Colonic mucosa (tissue), 4 donors: Measurements from ENCODE around the gene FOXP4. TPM values are rescaled to one million over a fixed set of nuclear protein-coding genes. Genes with fewer than 3 reads are reported as not detected.

ENCODE experiments used
- DNase-seq: peaks from one replicate; pipeline ENCODE4 v3.0.0-alpha.2; 2020
- H3K27ac ChIP-seq: fragments of 200-600 bp; one replicate; pipeline ENCODE4 v1.8.0; 2021
- H3K27me3 ChIP-seq: fragments of 200-600 bp; one replicate; pipeline ENCODE4 v1.8.0; 2021
- H3K36me3 ChIP-seq: fragments of 200-600 bp; one replicate; pipeline ENCODE4 v1.8.0; 2021
- H3K4me1 ChIP-seq: fragments of 200-600 bp; one replicate; pipeline ENCODE4 v1.8.0; 2021; ENCODE audit warnings: mild to moderate bottlenecking
- H3K4me3 ChIP-seq: fragments of 200-600 bp; one replicate; pipeline ENCODE4 v1.8.0; 2021
- H3K9ac ChIP-seq, 2 donors: one replicate each; pipeline ENCODE4 v1.7.0; 2013; ENCODE audit warnings: control low read depth in 2 of 2, low read depth in 2 of 2, low read length in 2 of 2
- H3K9me3 ChIP-seq: fragments of 200-600 bp; one replicate; pipeline ENCODE4 v1.8.0; 2021
- CTCF ChIP-seq: fragments of 200-600 bp; IDR thresholded peaks from one replicate; pipeline ENCODE4 v1.8.0; 2022; ENCODE audit warnings: antibody characterized with exemption, mild to moderate bottlenecking
- intact Hi-C: fragments of 100-400 bp; cut with DNase I; formaldehyde crosslinking; loops from one replicate; pipeline ENCODE4 v1.14.1; 2022
- total RNA-seq, 2 donors: library from RNA; stranded (reverse); fragmentation: NEBNext Ultra II Directional in 1 of 2; extraction: Animal tissue kit (Norgen Biotek cat#: 25700) in 1 of 2; gene quantifications; one replicate each; pipeline ENCODE4 v1.2.1, GENCODE V29; 2021
- donor health status: healthy.
- donor health status: DM: no; HTN: no; CAD: no.
- donor health status: DM: no; HTN: no; CAD: no.

The FOXP4 gene
- total RNA-seq, 2 donors from 2014 or later, result 33.6 to 50.4 TPM

- no peak for TF ChIP-seq CTCF
- no peak for DNase-seq
- H3K27me3 ChIP-seq, result peaks cover 32% of the 10 kb centered on the region
- peaks cover 3% of the 10 kb centered on the region for H3K4me1 ChIP-seq
- no peak overlapping the region for H3K4me3 ChIP-seq
- H3K9ac ChIP-seq, result no peak overlapping the region
- H3K27ac ChIP-seq, result no peak overlapping the region
- no peaks in the 10 kb centered on the region for H3K9me3 ChIP-seq
- intact Hi-C loops, result no loop called here
- no peaks in the 10 kb centered on the region for H3K36me3 ChIP-seq
Observed at GRCh38 chr6:41639809-41640371, 93.7 kb downstream of the FOXP4 start.

- no peak for DNase-seq
- no peaks in the 10 kb centered on the region for H3K9me3 ChIP-seq
- H3K27me3 ChIP-seq, result peaks cover 32% of the 10 kb centered on the region
- intact Hi-C loops, result no loop called here
- H3K9ac ChIP-seq, result no peak overlapping the region
- peaks cover 3% of the 10 kb centered on the region for H3K4me1 ChIP-seq
- no peak overlapping the region for H3K27ac ChIP-seq
- no peak for TF ChIP-seq CTCF
- no peak overlapping the region for H3K4me3 ChIP-seq
- no peaks in the 10 kb centered on the region for H3K36me3 ChIP-seq
Observed at GRCh38 chr6:41640426-41640825, 94.2 kb downstream of the FOXP4 start.

GRCh38 chr6:41641352-41641925, 95.3 kb downstream of the FOXP4 start:
- H3K9ac ChIP-seq, result no peak overlapping the region
- no peak for DNase-seq
- no peaks in the 10 kb centered on the region for H3K9me3 ChIP-seq
- no peaks in the 10 kb centered on the region for H3K36me3 ChIP-seq
- no peak for TF ChIP-seq CTCF
- no peak overlapping the region for H3K27ac ChIP-seq
- no peak overlapping the region for H3K4me3 ChIP-seq
- intact Hi-C loops, result no loop called here
- H3K4me1 ChIP-seq, result peaks cover 3% of the 10 kb centered on the region
- H3K27me3 ChIP-seq, result peaks cover 32% of the 10 kb centered on the region

- H3K4me3 ChIP-seq, result no peak overlapping the region
- DNase-seq, result no peak
- no peak overlapping the region for H3K27ac ChIP-seq
- H3K4me1 ChIP-seq, result peaks cover 2% of the 10 kb centered on the region
- intact Hi-C loops, result no loop called here
- H3K9ac ChIP-seq, result no peak overlapping the region
- no peak for TF ChIP-seq CTCF
- peaks cover 27% of the 10 kb centered on the region for H3K27me3 ChIP-seq
- H3K36me3 ChIP-seq, result no peaks in the 10 kb centered on the region
- no peaks in the 10 kb centered on the region for H3K9me3 ChIP-seq
Observed at GRCh38 chr6:41642090-41642959, 96.1 kb downstream of the FOXP4 start.

GRCh38 chr6:41642960-41643898, 97.0 kb downstream of the FOXP4 start:
- H3K4me3 ChIP-seq, result no peak overlapping the region
- no peaks in the 10 kb centered on the region for H3K4me1 ChIP-seq
- TF ChIP-seq CTCF, result no peak
- intact Hi-C loops, result no loop called here
- peaks cover 17% of the 10 kb centered on the region for H3K27me3 ChIP-seq
- H3K36me3 ChIP-seq, result no peaks in the 10 kb centered on the region
- H3K9ac ChIP-seq, result no peak overlapping the region
- DNase-seq, result no peak
- H3K9me3 ChIP-seq, result no peaks in the 10 kb centered on the region
- H3K27ac ChIP-seq, result no peak overlapping the region
